OCI-LY7 (cell line): ENCODE measurements around the gene EIF3L. TPM values are rescaled to one million over a fixed set of nuclear protein-coding genes. Genes with fewer than 3 reads are reported as not detected.

Experiments
- BruUV-seq: library from RNA; stranded (reverse); fragments of 400-500 nt; replicated peaks from 2 replicates; lab custom pipeline; 2021; lab: Mats Ljungman, UMichigan
- CTCF ChIA-PET: fragments of 300-600 bp; sonication (Branson Sonifier 250); formaldehyde crosslinking; loops from one replicate; lab custom pipeline; 2022; ENCODE audit warnings: antibody characterized with exemption; ENCODE audit not compliant: unreplicated experiment; lab: Charles Lee
- POLR2A ChIA-PET: fragments of 300-600 bp; sonication (Branson Sonifier 250); formaldehyde crosslinking; loops from one replicate; lab custom pipeline; 2022; ENCODE audit warnings: antibody characterized with exemption; lab: Charles Lee
- DNase-seq: peaks from one replicate; pipeline ENCODE4 v3.0.0-alpha.2; 2015; ENCODE audit warnings: low spot score
- H2AFZ ChIP-seq: fragments of 200-600 bp; sonication (generic), shearing (Covaris generic); 2 replicates; pipeline ENCODE4 v1.6.1; 2014; ENCODE audit warnings: mild to moderate bottlenecking, antibody characterized with exemption, low read length, moderate library complexity
- H3K27ac ChIP-seq: fragments of 200-600 bp; sonication (generic); 2 replicates; pipeline ENCODE4 v1.5.1; 2014; ENCODE audit warnings: mixed run types, low read depth, mild to moderate bottlenecking, moderate library complexity, low read length, inconsistent platforms; ENCODE audit not compliant: poor library complexity, severe bottlenecking
- H3K36me3 ChIP-seq: fragments of 200-600 bp; sonication (generic); 2 replicates; pipeline ENCODE4 v1.6.1; 2014; ENCODE audit warnings: mild to moderate bottlenecking, antibody characterized with exemption, low read length, moderate library complexity, mixed read lengths; ENCODE audit not compliant: insufficient read depth
- H3K4me1 ChIP-seq: fragments of 200-600 bp; sonication (generic); 2 replicates; pipeline ENCODE4 v1.5.1; 2014; ENCODE audit warnings: mild to moderate bottlenecking, low read length; ENCODE audit not compliant: insufficient read depth, poor library complexity, severe bottlenecking
- H3K4me2 ChIP-seq: fragments of 200-600 bp; sonication (generic); 2 replicates; pipeline ENCODE4 v1.6.1; 2014; ENCODE audit warnings: mild to moderate bottlenecking, low read length
- H3K4me3 ChIP-seq: fragments of 200-600 bp; sonication (generic); 2 replicates; pipeline ENCODE4 v1.5.1; 2014; ENCODE audit warnings: mild to moderate bottlenecking, low read depth, low read length; ENCODE audit not compliant: poor library complexity, severe bottlenecking
- H3K79me2 ChIP-seq: fragments of 200-600 bp; sonication (generic); 2 replicates; pipeline ENCODE4 v1.6.1; 2016; ENCODE audit warnings: low read depth, mild to moderate bottlenecking, low read length, moderate library complexity, mixed read lengths; ENCODE audit not compliant: insufficient read depth
- H3K9me2 ChIP-seq: fragments of 200-600 bp; sonication (generic); 2 replicates; pipeline ENCODE4 v1.6.1; 2016; ENCODE audit warnings: mild to moderate bottlenecking, low read length, mixed read lengths; ENCODE audit not compliant: insufficient read depth
- H3K9me3 ChIP-seq: fragments of 200-600 bp; sonication (generic); 2 replicates; pipeline ENCODE4 v1.6.1; 2014; ENCODE audit warnings: mild to moderate bottlenecking, mixed run types, low read length, mixed read lengths
- H4K20me1 ChIP-seq: fragments of 200-600 bp; sonication (generic); 2 replicates; pipeline ENCODE4 v1.6.1; 2014; ENCODE audit warnings: mild to moderate bottlenecking, antibody characterized with exemption, low read length, moderate library complexity, mixed read lengths; ENCODE audit not compliant: insufficient read depth
- CTCF ChIP-seq: fragments of 200-600 bp; sonication (generic); conservative IDR thresholded peaks from 2 replicates; pipeline ENCODE4 v1.5.1; 2014; ENCODE audit warnings: mild to moderate bottlenecking, antibody characterized with exemption, low read length, moderate library complexity, mixed read lengths
- EZH2phosphoT487 ChIP-seq: fragments of 200-600 bp; sonication (generic); IDR thresholded peaks from 2 replicates; pipeline ENCODE4 v1.6.1; 2018; ENCODE audit warnings: low read depth, borderline replicate concordance, mild to moderate bottlenecking, mixed run types, antibody characterized with exemption, low read length, moderate library complexity, mixed read lengths
- intact Hi-C: fragments of 100-400 bp; cut with micrococcal nuclease; formaldehyde crosslinking; loops from one replicate; pipeline ENCODE4 v1.10.0; 2022; ENCODE audit not compliant: unreplicated experiment
- total RNA-seq, 2 experiments: library from RNA; depleted of rRNA in 1 of 2; stranded (reverse); fragments of >200 nt in 1 of 2; shearing (Covaris generic) in 1 of 2; gene quantifications; 2 replicates each; pipeline ENCODE4 v1.2.3, GENCODE V29; 2014 to 2022

The EIF3L gene
- total RNA-seq, 2 experiments from 2014 or later, result 503 to 596 TPM

- DNase-seq, result no peak
- Histone ChIP-seq H3K4me1 (peaks cover 22% of the 10 kb centered on the region), H3K9me3 (no peaks in the 10 kb centered on the region), H2AFZ (0 out of 2 replicates have a peak overlapping the region, but pooled peaks have one; percentile 20), H3K27ac (no peak overlapping the region), H3K4me2 (peak overlapping the region; percentile 59), H3K4me3 (peak overlapping the region; percentile 51), H3K79me2 (no peaks in the 10 kb centered on the region), H3K36me3 (no peaks in the 10 kb centered on the region), H3K9me2 (no peaks in the 10 kb centered on the region), H4K20me1 (no peaks in the 10 kb centered on the region)
- intact Hi-C loops, result no loop called here
- no peak for TF ChIP-seq EZH2phosphoT487
- no peak for TF ChIP-seq CTCF
- BruUV-seq, result no TSS peak
- POLR2A ChIA-PET, result no interaction called here
- CTCF ChIA-PET, result no interaction called here
Measured at GRCh38 chr22:37802310-37803194, 46.7 kb upstream of the EIF3L start.

- Histone ChIP-seq H3K9me3 (no peaks in the 10 kb centered on the region), H4K20me1 (no peaks in the 10 kb centered on the region), H3K4me2 (peak overlapping the region; percentile 59; the same call in 1 of the 2 replicates), H3K79me2 (no peaks in the 10 kb centered on the region), H2AFZ (no peak overlapping the region), H3K9me2 (no peaks in the 10 kb centered on the region), H3K4me1 (peaks cover 16% of the 10 kb centered on the region), H3K27ac (no peak overlapping the region), H3K4me3 (no peak overlapping the region), H3K36me3 (no peaks in the 10 kb centered on the region)
- TF ChIP-seq CTCF, result no peak
- no peak for TF ChIP-seq EZH2phosphoT487
- ChIA-PET CTCF (no interaction called here), POLR2A (no interaction called here)
- intact Hi-C loops, result no loop called here
- BruUV-seq, result no TSS peak
- no peak for DNase-seq
Measured at GRCh38 chr22:37803195-37803638, 46.0 kb upstream of the EIF3L start.
